HPDE6-E6E7 (cell line): ENCODE measurements around the gene UBE2M.
A peak's percentile ranks its signal among the peaks of the same experiment; 100 is the strongest.
"Not testable (repeated sequence)": the region's sequence is repeated elsewhere in the genome, so short reads cannot be mapped to it uniquely, and the experiment has no call there.

Source experiments
- DNase-seq: peaks from one replicate; pipeline ENCODE4 v3.0.0; 2011; ENCODE audit warnings: missing footprints; ENCODE audit errors: extremely low spot score

UBE2M gene

DNA sequence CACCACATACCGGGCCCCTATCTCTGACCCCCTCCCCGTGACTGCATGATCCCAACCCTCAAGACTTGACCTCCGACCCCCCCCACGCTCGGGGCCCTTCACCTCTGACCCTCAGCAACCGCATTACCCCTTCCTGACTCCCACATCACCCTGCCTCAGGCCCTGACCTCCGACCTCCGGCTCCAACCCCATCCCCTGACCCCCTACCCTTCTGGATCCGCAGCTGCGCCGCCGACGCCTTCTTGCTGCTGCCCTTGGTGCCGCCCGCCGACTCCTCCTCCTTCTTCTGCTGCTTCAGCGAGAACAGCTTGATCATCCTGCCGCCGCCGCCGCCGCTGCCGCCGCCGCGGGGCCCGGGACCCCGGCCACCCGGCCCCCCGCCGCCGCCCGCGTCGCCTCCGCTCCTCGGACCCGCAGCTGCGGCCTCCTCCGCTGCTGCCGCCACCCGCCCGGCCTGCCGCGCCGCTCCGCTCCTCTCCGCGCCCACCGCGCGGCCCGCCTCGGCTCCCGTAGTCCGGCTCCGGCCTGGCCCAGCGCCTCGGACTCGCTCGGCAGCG is at the start of gene UBE2M:
UBE2M (minus strand) TSS at position 546 of the 557 bp plus-strand sequence; CDS start at position 316, 230 bp downstream.
- DNase-seq = no peak

GRCh38 chr19:58607213-58607612 is 48.8 kb upstream of the UBE2M start:
- DNase-seq = not testable (repeated sequence)

- DNase-seq = not testable (repeated sequence)
Measured at GRCh38 chr19:58606251-58606896, 48.0 kb upstream of the UBE2M start.

DNA sequence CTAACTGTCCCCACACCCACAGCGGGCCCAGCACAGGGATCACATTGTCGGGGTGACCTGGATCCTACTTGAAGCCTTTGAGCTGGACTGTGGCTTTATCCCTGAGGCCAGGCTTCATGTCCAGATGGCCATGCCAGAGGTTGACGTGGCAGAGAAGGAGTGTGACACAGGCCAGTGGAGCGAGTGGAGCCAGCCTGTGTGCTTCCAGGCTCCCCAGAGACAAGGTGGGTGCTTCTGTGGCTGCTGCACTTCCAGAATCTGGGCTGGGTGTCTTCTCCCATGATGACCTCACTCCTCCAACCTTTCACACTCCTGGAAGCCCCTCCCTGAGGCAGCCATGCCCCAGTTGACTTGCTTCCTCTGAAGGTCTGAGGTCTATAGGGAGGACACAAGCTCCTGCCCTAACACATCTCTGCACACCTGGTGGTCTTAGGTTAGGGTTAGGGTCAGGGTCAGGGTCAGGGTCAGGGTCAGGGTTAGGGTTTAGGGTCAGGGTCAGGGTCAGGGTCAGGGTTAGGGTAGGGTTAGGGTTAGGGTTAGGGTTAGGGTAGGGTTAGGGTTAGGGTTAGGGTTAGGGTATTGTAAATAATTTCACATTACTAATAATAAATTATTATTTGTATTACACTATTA is 27.8 kb upstream of the UBE2M start:
- DNase-seq = no peak

GRCh38 chr19:58585442-58586132 is 27.2 kb upstream of the UBE2M start:
- DNase-seq = no peak

DNA sequence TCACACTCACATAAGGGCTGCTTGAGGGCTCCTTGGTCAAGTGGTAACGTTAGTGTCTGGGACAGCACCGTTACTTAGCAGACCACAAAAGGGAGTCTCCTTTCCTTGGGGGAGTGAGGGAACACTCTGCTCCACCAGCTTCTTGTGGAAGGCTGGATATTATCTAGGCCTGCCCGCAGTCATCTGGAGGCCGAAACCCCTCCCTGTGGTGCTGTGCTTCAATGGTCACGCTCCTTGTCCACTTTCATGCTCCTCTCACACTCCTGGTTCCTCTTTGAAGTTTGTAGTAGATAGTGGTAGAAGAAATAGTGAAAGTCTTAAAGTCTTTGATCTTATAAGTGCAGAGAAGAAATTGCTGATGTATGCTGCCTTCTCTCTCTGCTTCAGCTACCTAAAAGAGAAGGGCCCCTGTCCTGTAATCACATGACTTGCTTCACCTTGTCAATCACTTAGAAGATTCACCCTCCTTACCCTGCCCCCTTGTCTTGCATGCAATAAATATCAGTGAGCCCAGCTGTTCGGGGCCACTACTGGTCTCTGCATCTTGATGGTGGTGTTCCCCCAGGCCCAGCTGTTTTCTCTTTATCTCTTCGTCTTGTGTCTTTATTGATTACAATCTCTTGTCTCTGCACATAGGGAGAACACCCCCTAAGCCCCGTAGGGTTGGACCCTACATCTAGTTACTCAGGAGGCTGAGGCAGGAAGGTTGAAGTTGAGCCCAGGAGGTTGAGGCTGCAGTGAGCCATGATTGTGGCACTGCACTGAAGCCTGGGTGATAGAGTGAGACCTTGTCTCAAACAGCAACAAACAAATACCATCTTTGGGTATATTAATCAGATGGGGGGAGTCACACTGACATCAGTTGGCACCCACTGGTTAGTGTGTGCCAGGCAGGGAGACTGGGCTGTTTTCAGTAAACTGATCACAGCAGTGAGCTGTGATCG is 26.4 kb upstream of the UBE2M start:
- no peak for DNase-seq

GRCh38 chr19:58582985-58583384 is 24.6 kb upstream of the UBE2M start:
- DNase-seq = no peak

GRCh38 chr19:58581227-58582141 is 23.1 kb upstream of the UBE2M start:
- DNase-seq = no peak

DNA sequence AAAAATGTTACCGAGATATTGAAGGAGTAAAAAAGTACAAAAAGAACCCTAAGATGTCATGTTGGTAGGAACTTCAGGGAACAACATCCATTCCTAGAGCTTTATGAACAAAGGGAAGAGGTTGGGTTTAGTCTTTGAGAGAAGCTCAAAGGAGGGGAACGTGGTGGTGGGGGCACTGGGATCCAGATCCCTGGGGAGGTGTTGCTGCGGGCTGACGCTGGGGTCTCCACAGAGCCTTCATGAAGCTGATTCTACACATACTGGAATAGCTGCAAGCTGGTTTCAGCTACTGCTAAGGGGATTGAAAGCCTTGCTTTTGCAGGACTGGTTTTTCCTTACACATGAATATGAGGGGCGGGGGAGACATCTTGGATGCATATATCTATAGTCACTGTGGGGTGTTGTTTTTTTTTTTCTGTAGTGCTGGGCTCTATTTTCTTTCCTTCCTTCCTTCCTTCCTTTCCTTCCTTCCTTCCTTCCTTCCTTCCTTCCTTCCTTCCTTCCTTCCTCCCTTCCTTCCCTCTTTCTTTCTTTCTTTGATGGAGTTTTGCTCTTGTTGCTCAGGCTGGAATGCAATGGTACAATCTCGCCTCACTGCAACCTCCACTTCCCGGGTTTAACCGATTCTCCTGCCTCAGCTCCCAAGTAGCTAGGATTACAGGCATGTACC is 21.2 kb upstream of the UBE2M start:
- DNase-seq = no peak

DNA sequence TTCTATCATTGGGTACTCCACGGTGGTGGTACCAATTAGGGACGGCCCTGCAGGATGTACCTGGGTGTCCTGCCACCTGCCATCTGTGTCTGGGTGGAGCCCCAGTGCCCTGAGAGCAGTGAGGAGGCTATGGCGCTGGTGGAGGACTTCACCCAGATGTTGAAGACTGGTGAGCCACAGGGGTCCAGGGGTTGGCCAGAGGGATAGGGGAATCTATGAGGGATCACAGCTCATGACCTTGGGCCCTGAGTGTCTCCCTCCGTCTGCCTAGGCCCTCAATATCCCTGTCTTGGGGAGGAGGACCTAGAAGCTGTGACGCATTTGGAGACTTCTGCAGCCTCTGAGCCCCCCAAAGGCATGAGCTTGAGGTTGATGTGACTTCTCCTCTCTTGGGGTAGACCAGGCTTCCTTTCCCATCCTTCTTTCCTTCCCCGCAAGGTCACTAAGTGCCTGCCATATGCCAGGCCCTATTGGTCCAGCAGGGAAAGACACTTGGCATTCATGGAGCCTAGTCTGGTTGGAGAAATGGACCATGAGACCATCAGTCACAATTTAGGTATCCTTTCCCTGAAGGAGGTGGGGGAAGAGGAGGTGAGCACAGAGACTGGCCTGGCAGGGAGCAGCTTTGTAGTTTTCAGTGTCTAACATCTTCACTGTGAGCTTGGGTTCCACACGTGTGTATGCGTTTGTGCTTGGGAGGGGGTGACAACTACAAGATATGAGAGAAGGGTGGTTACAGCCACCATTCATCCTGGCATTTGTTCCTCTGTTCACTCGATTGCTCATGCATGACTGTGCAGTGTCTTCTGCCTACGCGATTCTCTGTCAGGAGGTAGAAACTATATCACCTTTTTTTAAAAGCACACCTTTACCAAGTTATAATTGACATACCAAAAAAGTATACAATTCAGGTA is 19.9 kb upstream of the UBE2M start:
- no peak for DNase-seq

DNA sequence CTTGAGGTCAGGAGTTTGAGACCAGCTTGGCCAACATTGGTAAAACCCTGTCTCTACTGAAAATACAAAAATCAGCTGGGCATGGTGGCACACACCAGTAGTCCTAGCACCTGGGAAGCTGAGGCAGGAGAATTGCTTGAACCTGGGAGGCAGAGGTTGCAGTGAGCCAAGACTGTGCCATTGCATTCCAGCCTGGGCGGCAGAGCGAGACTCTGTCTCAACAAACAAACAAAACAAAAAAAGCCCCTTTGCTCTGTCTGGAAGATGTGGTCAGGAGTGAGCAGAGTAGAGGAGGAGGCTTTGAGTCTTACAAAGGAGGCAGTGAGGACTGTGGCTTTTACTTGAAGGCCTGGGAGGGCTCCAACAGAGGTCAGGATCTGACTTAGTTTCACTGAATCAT is 19.2 kb upstream of the UBE2M start:
- not testable (repeated sequence) for DNase-seq

GRCh38 chr19:58575183-58576041 is 17.0 kb upstream of the UBE2M start:
- peak; percentile 80 for DNase-seq

GRCh38 chr19:58573658-58574164 is 15.3 kb upstream of the UBE2M start:
- DNase-seq = no peak

DNA sequence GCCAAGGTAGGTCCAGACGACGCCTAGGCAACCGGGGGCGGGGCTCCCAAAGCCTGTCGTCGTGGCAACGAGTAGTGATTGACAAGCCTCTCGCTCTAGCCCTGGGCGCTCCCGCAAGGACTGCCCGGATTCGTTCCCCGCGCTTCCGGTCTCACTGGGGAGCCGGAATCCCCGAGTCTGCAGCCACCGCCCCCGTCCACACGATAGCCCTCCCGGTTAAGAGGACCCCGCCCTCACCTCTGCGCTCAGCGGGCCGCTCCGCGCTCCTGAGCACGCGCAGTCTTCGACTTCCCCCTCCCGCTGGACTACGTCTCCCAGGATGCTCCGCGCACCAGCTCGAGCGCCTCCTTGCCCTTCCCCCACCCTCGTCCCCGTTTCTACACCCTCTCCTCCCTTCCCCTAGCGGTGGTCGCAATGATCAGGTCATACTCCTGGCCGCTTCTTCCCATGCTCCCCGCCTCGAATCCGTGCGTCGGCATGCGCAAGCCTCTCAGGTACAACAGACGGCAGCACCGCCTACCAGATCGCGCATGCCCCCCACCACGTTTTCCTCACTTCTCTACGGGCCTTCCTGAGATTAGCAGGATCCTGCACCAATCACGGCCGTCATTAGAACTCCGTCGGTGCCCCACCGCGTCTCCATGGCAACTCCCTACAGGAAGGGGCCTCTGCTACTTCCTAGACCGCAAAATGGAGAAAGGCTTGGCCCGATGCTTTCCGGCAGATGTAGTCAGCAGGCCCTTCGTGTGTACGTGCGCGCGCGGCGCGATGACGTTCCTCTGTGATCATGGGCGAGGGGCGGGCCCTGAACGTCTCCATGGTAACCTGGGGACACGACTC is 14.6 kb upstream of the UBE2M start, which contains the start of gene MZF1:
MZF1 (minus strand) TSS at position 518 of the 840 bp plus-strand sequence. CDS start 1,946 bp downstream, outside the sequence.
- DNase-seq = peak; percentile 99

GRCh38 chr19:58572026-58572817 is 13.8 kb upstream of the UBE2M start:
- DNase-seq = no peak

DNA sequence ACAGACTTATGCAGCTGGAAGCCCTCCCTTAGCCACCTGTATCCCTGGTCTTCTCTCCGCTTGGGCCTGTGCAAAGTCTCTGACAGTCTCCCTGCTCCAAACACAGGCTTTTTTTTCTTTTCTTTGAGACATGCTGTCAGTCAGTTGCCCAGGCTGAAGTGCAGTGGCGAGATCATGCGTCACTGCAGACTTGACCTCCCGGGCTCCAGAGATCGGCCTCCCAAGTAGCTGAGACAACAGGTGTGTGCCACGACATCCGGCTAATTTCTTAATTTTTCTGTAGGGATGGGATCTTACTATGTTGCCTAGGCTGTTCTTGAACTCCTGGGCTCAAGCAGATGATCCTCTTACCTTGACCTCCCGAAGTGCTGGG is 13.2 kb upstream of the UBE2M start:
- no peak for DNase-seq
